Activated CD4-positive, alpha-beta memory T cell treated with anti-CD3 and anti-CD28 coated beads for 36 hours (primary cell): Measurements from ENCODE around the gene TMEM126B. TPM values are rescaled to one million over a fixed set of nuclear protein-coding genes. Genes with fewer than 3 reads are reported as not detected.
"Not testable (repeated sequence)": the region's sequence is repeated elsewhere in the genome, so short reads cannot be mapped to it uniquely, and the experiment has no call there.

Experiments
- CTCF ChIA-PET: fragments of 350-600 bp; sonication (Branson Sonifier 250); formaldehyde crosslinking; loops from one replicate; lab custom pipeline; 2021; ENCODE audit warnings: antibody characterized with exemption, inconsistent platforms; lab: Charles Lee
- POLR2A ChIA-PET: fragments of 350-600 bp; sonication (Branson Sonifier 250); formaldehyde crosslinking; loops from one replicate; lab custom pipeline; 2021; ENCODE audit warnings: antibody characterized with exemption; lab: Charles Lee
- DNase-seq: peaks from one replicate; pipeline ENCODE4 v3.0.0-alpha.2; 2020
- H3K27ac Mint-ChIP-seq: one replicate; pipeline ENCODE4 v1.8.0; 2021; ENCODE audit warnings: mixed read lengths
- H3K27me3 Mint-ChIP-seq: one replicate; pipeline ENCODE4 v1.8.0; 2021; ENCODE audit warnings: mixed read lengths
- H3K36me3 Mint-ChIP-seq: one replicate; pipeline ENCODE4 v1.8.0; 2021; ENCODE audit warnings: mixed read lengths
- H3K4me1 Mint-ChIP-seq: one replicate; pipeline ENCODE4 v1.8.0; 2021; ENCODE audit warnings: low read depth, mixed read lengths
- H3K4me3 Mint-ChIP-seq: one replicate; pipeline ENCODE4 v1.8.0; 2021; ENCODE audit warnings: mild to moderate bottlenecking, mixed read lengths
- H3K9me3 Mint-ChIP-seq: one replicate; pipeline ENCODE4 v1.8.0; 2021; ENCODE audit warnings: mixed read lengths
- intact Hi-C: fragments of 100-400 bp; cut with micrococcal nuclease; formaldehyde crosslinking; loops from one replicate; pipeline ENCODE4 v1.15.1; 2023
- total RNA-seq, 2 experiments: library from RNA; stranded (reverse); gene quantifications; one replicate each; pipeline ENCODE4 v1.2.3, GENCODE V29; 2021

Gene TMEM126B
- total RNA-seq, 2 experiments from 2014 or later: 59.8 to 64.5 TPM

DNA sequence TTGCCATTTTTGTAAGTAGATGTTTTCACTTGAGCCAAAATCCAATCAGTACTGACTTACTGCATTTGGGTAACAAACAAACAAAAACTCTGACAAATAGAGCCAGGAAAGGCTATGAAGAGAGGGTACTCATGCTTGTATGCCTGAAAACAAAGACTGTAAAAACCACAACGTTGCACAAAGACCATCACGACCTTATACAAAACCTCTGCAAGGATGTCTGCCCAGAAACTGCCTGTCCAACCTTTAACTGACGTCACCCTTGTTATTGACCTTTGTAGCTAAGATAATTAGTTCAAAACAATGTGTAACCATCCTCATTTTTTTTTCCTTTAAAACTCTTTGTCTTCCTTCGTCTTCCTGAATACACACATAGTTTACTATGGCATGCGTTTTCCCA, 37.3 kb downstream of the TMEM126B start:
- no peak for DNase-seq
- Mint-ChIP-seq H3K4me3 (peak overlapping the region; percentile 99), H3K27me3 (no peaks in the 10 kb centered on the region), H3K4me1 (peaks cover 19% of the 10 kb centered on the region), H3K36me3 (peaks cover 29% of the 10 kb centered on the region), H3K27ac (peak overlapping the region; percentile 99), H3K9me3 (no peaks in the 10 kb centered on the region)
- intact Hi-C loops: loop anchor here (1.0 to 10.0 kb wide), 7 partner anchors 17 to 580 kb away; partner anchors contain the start of gene TMEM126B
- ChIA-PET POLR2A (no interaction called here), CTCF (interaction anchor here (0.8 kb wide), 1 partner anchor 189 kb away, joined by 3 read pairs; no protein-coding TSS in a partner anchor)

DNA sequence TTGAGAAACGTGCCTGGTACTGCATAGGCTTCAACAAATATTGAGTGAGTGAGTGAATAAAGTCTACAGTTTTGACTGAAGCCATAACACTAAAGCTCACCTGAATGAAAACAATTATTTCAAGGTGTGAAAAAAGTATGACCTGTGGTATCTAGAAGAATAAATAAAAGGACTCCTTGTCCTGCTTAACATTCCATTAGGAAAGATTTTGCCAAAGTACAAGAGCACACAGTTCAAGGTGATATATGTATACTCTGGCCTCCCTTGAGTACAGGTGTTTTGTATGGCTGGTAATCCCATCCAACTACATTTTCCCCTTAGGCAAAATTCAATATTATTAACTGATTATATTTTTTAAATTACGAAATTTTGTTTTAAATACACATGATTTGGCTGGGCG, 38.3 kb downstream of the TMEM126B start:
- H3K27ac Mint-ChIP-seq: no peak overlapping the region

DNA sequence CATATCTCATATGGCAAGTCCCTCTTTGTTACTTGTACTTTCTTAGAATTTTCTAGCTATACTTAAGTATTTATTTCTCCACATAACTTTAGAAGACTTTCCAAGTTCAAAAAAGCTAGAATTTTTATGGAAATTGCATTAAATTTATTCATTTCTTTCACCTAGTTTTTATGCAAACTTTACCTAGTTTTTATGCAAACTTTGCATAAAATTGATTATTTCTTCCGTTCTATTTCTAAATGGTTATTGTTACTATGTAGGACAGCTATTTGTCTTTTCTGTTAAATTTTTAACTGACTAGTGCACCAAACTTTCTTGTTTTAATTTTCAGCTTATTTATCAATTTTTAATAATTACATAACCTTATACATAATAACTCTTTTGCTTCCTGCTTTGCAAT, 39.8 kb downstream of the TMEM126B start:
- H3K4me1 Mint-ChIP-seq: peaks cover 10% of the 10 kb centered on the region
- peaks cover 3% of the 10 kb centered on the region for H3K27me3 Mint-ChIP-seq
- H3K27ac Mint-ChIP-seq: no peak overlapping the region
- ChIA-PET POLR2A (no interaction called here), CTCF (interaction anchor here (0.5 to 1.5 kb wide), 3 partner anchors 8 to 187 kb away, joined by 3 to 5 read pairs (median 4); partner anchors contain the start of gene CCDC83)
- H3K36me3 Mint-ChIP-seq: peaks cover 11% of the 10 kb centered on the region
- no peaks in the 10 kb centered on the region for H3K9me3 Mint-ChIP-seq
- intact Hi-C loops: loop anchor here (10.0 kb wide), 1 partner anchor 157 kb away; no protein-coding TSS in a partner anchor
- H3K4me3 Mint-ChIP-seq: no peak overlapping the region
- DNase-seq: no peak

More for the DNA sequence above, 38.3 kb downstream of the TMEM126B start:
- Mint-ChIP-seq H3K4me1 (peaks cover 11% of the 10 kb centered on the region), H3K36me3 (peaks cover 21% of the 10 kb centered on the region), H3K9me3 (no peaks in the 10 kb centered on the region), H3K27me3 (no peaks in the 10 kb centered on the region), H3K4me3 (no peak overlapping the region)
- ChIA-PET POLR2A (no interaction called here), CTCF (interaction anchor here (0.8 kb wide), 1 partner anchor 188 kb away, joined by 3 read pairs; no protein-coding TSS in a partner anchor)
- DNase-seq: no peak
- intact Hi-C loops: loop anchor here (10.0 kb wide), 1 partner anchor 158 kb away; no protein-coding TSS in a partner anchor

DNA sequence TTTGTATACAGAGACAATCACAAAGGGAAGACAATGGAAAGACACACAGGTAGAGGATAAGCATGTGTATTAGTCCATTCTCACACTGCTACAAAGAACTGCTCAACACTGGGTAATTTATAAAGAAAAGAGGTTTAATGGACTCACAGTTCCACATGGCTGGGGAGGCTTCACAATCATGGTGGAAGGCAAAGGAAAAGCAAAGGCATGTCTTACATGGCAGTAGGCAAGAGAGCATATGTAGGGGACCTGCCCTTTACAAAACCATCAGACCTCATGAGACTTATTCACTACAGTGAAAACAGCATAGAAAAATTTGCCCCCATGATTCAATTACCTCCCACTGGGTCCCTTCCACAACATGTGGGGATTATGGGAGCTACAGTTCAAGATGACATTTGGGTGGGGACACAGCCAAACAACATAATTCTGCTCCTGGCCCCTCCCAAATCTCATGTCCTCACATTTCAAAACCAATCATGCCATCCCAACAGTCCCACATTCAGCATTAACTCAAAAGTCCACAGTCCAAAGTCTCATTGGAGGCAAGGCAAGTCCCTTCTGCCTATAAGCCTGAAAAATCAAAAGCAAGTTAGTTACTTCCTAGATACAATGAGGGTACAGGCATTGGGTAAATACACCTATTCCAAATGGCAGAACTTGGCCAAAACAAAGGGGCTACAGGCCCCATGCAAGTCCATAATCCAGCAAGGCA, 42.7 kb downstream of the TMEM126B start:
- CTCF ChIA-PET, intact Hi-C loops, H3K36me3 Mint-ChIP-seq, H3K4me3 Mint-ChIP-seq, H3K27me3 Mint-ChIP-seq, H3K9me3 Mint-ChIP-seq, DNase-seq, H3K4me1 Mint-ChIP-seq, POLR2A ChIA-PET, H3K27ac Mint-ChIP-seq: not testable (repeated sequence)

DNA sequence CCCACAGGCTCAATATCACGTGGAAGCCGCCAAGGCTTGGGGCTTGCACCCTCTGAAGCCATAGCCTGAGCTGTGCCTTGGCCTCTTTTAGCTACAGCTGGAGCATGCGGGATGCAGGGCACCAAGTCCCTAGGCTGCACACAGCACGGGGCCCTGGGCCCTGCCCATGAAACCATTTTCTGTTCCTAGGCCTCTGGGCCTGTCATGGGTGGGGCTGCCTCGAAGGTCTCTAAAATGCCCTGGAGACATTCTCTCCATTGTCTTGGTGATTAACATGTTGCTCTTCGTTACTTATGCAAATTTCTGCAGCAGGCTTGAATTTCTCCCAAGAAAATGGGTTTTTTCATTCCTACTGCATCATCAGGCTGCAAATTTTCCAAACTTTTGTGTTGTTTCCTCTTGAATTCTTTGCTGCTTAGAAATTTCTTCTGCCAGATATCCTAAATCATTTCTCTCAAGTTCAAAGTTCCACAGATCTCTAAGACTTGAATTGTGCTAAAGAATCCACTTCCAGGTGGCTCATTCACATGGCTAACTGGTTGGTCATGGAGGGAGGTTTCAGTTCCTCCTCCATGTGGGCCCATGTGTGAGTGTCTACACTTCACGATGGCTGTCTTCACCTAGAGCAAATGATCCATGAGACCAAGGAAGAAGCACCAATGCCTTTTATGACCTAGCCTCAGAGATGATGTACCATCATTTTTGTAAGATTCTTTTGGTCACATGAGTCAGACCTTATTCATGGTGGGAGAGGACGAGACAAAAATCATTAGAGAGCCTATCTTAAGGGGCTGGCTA, 43.9 kb downstream of the TMEM126B start:
- Mint-ChIP-seq H3K36me3 (no peaks in the 10 kb centered on the region), H3K4me3 (no peak overlapping the region), H3K9me3 (no peaks in the 10 kb centered on the region), H3K4me1 (no peaks in the 10 kb centered on the region), H3K27me3 (peaks cover 3% of the 10 kb centered on the region), H3K27ac (no peak overlapping the region)
- POLR2A ChIA-PET: no interaction called here
- intact Hi-C loops: no loop called here
- CTCF ChIA-PET: no interaction called here
- DNase-seq: no peak

DNA sequence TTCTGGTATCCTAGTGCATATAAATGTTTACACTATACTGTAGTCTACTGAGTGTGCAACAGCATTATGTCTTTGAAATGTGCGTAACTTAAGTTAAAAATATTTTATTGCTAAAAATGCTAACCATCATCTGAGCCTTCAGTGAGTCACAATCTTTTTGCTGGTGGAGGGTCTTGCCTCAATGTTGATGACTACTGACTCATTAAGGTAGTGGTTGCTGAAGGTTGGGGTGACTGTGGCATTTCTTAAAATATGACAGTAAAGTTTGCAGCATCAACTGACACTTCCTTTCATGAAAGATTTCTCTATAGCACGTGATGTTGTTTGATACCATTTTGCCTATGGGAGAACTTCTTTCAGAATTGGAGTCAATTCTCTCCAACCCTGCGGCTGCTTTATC, 45.0 kb downstream of the TMEM126B start:
- Mint-ChIP-seq H3K27me3 (peaks cover 3% of the 10 kb centered on the region), H3K27ac (no peak overlapping the region), H3K36me3 (no peaks in the 10 kb centered on the region), H3K9me3 (no peaks in the 10 kb centered on the region), H3K4me1 (no peaks in the 10 kb centered on the region), H3K4me3 (no peak overlapping the region)
- DNase-seq: no peak
- intact Hi-C loops: no loop called here
- POLR2A ChIA-PET: no interaction called here
- CTCF ChIA-PET: no interaction called here

DNA sequence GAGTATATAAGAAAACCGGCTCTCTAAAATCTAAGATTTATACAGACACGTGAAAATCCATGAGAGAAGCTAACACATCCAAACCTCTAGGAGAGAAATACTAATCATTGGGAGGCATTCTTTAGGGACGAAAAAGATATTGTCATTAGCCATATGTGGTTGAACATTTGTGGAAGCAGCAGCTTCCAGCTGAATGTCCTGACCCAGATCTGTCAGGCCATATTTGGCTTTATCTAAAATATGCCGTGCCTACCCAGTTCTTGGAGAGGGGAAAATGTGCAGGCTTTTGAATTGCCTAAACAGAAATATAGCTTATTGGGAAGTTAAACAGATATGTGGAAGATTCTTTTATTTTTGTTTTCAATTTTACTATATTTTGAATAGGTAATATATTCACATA, 51.2 kb downstream of the TMEM126B start:
- POLR2A ChIA-PET: interaction anchor here (1.4 kb wide), 1 partner anchor 14 kb away, joined by 3 read pairs; no protein-coding TSS in a partner anchor
- DNase-seq: no peak
- intact Hi-C loops: no loop called here
- H3K27me3 Mint-ChIP-seq: peaks cover 2% of the 10 kb centered on the region
- no peak overlapping the region for H3K4me3 Mint-ChIP-seq
- H3K36me3 Mint-ChIP-seq: no peaks in the 10 kb centered on the region
- H3K4me1 Mint-ChIP-seq: peaks cover 4% of the 10 kb centered on the region
- CTCF ChIA-PET: interaction anchor here (0.7 kb wide), 1 partner anchor 23 kb away, joined by 3 read pairs; no protein-coding TSS in a partner anchor
- H3K27ac Mint-ChIP-seq: no peak overlapping the region
- no peaks in the 10 kb centered on the region for H3K9me3 Mint-ChIP-seq

- intact Hi-C loops: no loop called here
- ChIA-PET POLR2A (interaction anchor here (0.7 to 1.4 kb wide), 2 partner anchors 11 to 16 kb away, joined by 3 read pairs; no protein-coding TSS in a partner anchor), CTCF (interaction anchor here (0.6 to 0.8 kb wide), 3 partner anchors 10 to 34 kb away, joined by 3 read pairs; partner anchors contain the start of gene TMEM126A)
- Mint-ChIP-seq H3K27me3 (peaks cover 2% of the 10 kb centered on the region), H3K4me1 (peaks cover 4% of the 10 kb centered on the region), H3K4me3 (no peak overlapping the region), H3K36me3 (no peaks in the 10 kb centered on the region), H3K27ac (no peak overlapping the region), H3K9me3 (no peaks in the 10 kb centered on the region)
- DNase-seq: peak; percentile 18
Measured at GRCh38 chr11:85680897-85681296, 52.5 kb downstream of the TMEM126B start.

GRCh38 chr11:85682330-85683305, 54.2 kb downstream of the TMEM126B start:
- no peaks in the 10 kb centered on the region for H3K36me3 Mint-ChIP-seq
- CTCF ChIA-PET: interaction anchor here (1.7 kb wide), 1 partner anchor 12 kb away, joined by 3 read pairs; no protein-coding TSS in a partner anchor
- intact Hi-C loops: no loop called here
- DNase-seq: peak; percentile 75
- POLR2A ChIA-PET: no interaction called here
- H3K4me1 Mint-ChIP-seq: peaks cover 4% of the 10 kb centered on the region
- H3K27ac Mint-ChIP-seq: peak overlapping the region; percentile 12
- peak overlapping the region; percentile 64 for H3K4me3 Mint-ChIP-seq
- H3K9me3 Mint-ChIP-seq: no peaks in the 10 kb centered on the region
- H3K27me3 Mint-ChIP-seq: peaks cover 2% of the 10 kb centered on the region

DNA sequence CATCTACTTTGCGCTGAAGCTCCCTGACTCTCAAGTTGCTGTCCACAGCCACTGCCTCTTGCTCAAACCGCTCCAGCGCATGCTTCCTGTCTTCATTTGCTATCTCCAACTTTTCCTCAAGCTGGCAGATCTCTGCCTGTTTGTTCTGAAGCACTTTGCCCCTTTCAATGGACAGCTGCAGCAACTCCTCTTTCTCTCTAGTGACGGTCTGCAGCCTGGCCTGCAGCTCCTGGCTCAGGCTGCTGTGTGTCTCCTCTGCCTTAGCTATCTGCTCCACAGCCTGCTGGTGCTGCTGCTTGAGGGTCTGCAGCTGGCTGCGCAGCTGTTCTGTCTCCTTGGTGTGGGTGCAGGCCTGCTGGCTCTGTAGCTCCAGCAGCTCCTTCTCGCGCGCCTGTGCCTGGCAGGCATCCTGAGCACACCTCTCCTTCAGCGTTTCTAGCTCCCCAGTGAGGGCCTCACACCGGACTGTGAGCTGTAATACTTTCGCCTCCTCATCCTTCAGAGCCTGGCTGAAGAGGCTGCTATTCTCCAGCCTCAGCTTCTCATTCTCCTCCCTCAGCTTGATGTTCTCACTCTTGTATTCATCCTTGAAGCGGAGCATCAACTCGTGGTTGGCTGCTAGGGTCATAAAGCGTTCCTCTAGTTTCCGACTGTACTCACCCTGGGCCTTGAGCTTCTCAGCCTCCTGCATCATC, 56.9 kb downstream of the TMEM126B start:
- intact Hi-C loops: no loop called here
- H3K27ac Mint-ChIP-seq: no peak overlapping the region
- no peaks in the 10 kb centered on the region for H3K9me3 Mint-ChIP-seq
- H3K4me3 Mint-ChIP-seq: no peak overlapping the region
- ChIA-PET POLR2A (interaction anchor here (1.3 kb wide), 1 partner anchor 20 kb away, joined by 3 read pairs; the partner anchor contains the start of gene CREBZF), CTCF (interaction anchor here (1.2 to 2.0 kb wide), 3 partner anchors 10 to 170 kb away, joined by 4 to 8 read pairs (median 5); partner anchors contain the start of gene CCDC83)
- H3K27me3 Mint-ChIP-seq: peaks cover 2% of the 10 kb centered on the region
- peaks cover 4% of the 10 kb centered on the region for H3K4me1 Mint-ChIP-seq
- no peak for DNase-seq
- H3K36me3 Mint-ChIP-seq: no peaks in the 10 kb centered on the region
